Measurements from ENCODE around the gene SWT1. TPM values are rescaled to one million over a fixed set of nuclear protein-coding genes. Genes with fewer than 3 reads are reported as not detected.
"Not testable (repeated sequence)": the region's sequence is repeated elsewhere in the genome, so short reads cannot be mapped to it uniquely, and the experiment has no call there.

The SWT1 gene
- total and polyA plus RNA-seq, 3 experiments from 2014 or later, result 2.3 to 2.7 (median 2.7) TPM

DNA sequence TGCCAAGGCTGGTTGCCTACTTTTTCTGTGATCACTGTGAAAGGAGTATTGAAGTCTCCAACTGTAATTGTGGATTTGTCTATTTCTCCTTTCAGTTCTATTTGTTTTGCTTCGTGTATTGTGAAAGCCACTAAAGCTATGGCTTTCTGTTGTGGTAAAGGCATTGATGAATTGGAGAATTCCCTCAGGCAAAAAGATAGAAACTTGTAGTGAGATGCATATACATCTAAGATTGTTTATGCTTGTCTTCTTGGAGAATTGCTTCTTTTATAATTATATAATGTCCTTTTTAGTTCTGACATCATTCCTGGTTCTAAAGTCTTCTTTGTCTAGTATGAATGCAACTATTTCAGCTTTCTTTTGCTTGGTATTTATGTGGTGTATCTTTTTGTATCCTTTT is 36.8 kb downstream of the SWT1 start:
- Mint-ChIP-seq H3K27me3 (peaks cover 0 to 1% of the 10 kb centered on the region in 2 donors), H3K9me3 (peaks cover 6 to 16% (median 10%) of the 10 kb centered on the region in 5 donors), H3K4me3 (no peak overlapping the region), H3K27ac (no peak overlapping the region), H3K4me1 (no peaks in the 10 kb centered on the region), H3K36me3 (peaks cover 27 to 50% (median 37%) of the 10 kb centered on the region in 3 donors)
- ChIA-PET CTCF (no interaction called here), POLR2A (no interaction called here)
- no peak for DNase-seq
- no peak overlapping the region for H3K27ac ChIP-seq (ENCODE audit: low read depth, low read length)
- no peaks in the 10 kb centered on the region for H3K36me3 ChIP-seq (ENCODE audit: insufficient read depth, low read length)
- no peaks in the 10 kb centered on the region for H3K27me3 ChIP-seq (ENCODE audit: insufficient read depth, low read length, poor library complexity, severe bottlenecking)
- H3K4me3 ChIP-seq (ENCODE audit: low read length), result no peak overlapping the region
- no peaks in the 10 kb centered on the region for H3K9me3 ChIP-seq (ENCODE audit: low read length)
- H3K4me1 ChIP-seq (ENCODE audit: insufficient read depth, low read length), result no peaks in the 10 kb centered on the region

DNA sequence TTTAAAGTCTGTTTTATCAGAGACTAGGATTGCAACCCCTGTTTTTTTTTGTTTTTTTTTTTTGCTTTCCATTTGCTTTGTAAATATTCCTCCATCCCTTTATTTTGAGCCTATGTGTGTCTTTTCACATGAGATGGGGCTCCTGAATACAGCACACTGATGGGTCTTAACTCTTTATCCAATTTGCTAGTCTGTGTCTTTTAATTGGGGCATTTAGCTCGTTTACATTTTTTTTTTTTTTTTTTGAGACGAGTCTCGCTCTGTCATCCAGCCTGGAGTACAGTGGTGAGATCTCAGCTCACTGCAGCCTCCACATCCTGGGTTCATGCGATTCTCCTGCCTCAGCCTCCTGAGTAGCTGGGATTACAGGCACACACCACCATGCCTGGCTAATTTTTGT is 41.7 kb downstream of the SWT1 start:
- POLR2A ChIA-PET, result not testable (repeated sequence)
- peaks cover 6 to 20% (median 16%) of the 10 kb centered on the region in 5 donors for H3K9me3 Mint-ChIP-seq

DNA sequence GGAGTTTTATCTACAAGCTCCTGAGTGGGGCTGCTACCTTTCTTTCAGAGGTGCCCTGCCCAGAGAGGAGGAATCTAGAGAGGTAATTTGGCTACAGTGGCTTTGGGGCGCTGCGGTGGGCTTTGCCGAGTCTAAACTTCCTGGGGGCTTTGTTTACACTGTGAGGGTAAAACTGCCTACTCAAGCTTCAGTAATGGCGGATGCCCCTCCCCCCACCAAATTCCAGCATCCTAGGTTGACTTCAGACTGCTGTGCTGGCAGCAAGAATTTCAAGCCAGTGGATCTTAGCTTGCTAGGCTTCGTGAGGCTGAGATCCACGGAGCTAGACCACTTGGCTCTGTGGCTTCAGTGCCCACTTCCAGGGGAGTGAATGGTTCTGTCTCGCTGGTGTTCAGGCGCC is 43.9 kb downstream of the SWT1 start:
- Histone ChIP-seq H3K27ac (ENCODE audit: low read depth, low read length) (no peak overlapping the region), H3K27me3 (ENCODE audit: insufficient read depth, low read length, poor library complexity, severe bottlenecking) (no peaks in the 10 kb centered on the region), H3K9me3 (ENCODE audit: low read length) (no peaks in the 10 kb centered on the region), H3K4me3 (ENCODE audit: low read length) (no peak overlapping the region), H3K36me3 (ENCODE audit: insufficient read depth, low read length) (no peaks in the 10 kb centered on the region), H3K4me1 (ENCODE audit: insufficient read depth, low read length) (no peaks in the 10 kb centered on the region)
- H3K36me3 Mint-ChIP-seq, result peaks cover 16 to 47% (median 38%) of the 10 kb centered on the region in 3 donors
- no peaks in the 10 kb centered on the region for H3K4me1 Mint-ChIP-seq
- H3K27me3 Mint-ChIP-seq, result peaks cover 0 to 1% of the 10 kb centered on the region in 2 donors
- H3K9me3 Mint-ChIP-seq, result peaks cover 6 to 20% (median 16%) of the 10 kb centered on the region in 5 donors
- ChIA-PET POLR2A (no interaction called here), CTCF (no interaction called here)
- no peak for DNase-seq
- H3K4me3 Mint-ChIP-seq, result no peak overlapping the region
- H3K27ac Mint-ChIP-seq, result peak overlapping the region in 1 of 8 donors; percentile 47

More for the DNA sequence above, 41.7 kb downstream of the SWT1 start:
- DNase-seq; H3K27ac Mint-ChIP-seq; H3K4me1 Mint-ChIP-seq; H3K9me3 ChIP-seq (ENCODE audit: low read length); H3K27ac ChIP-seq (ENCODE audit: low read depth, low read length); H3K4me1 ChIP-seq (ENCODE audit: insufficient read depth, low read length); H3K27me3 ChIP-seq (ENCODE audit: insufficient read depth, low read length, poor library complexity, severe bottlenecking); H3K4me3 ChIP-seq (ENCODE audit: low read length); CTCF ChIA-PET; H3K4me3 Mint-ChIP-seq; H3K36me3 ChIP-seq (ENCODE audit: insufficient read depth, low read length); H3K27me3 Mint-ChIP-seq: not testable (repeated sequence)
- H3K36me3 Mint-ChIP-seq, result peaks cover 23 to 53% (median 47%) of the 10 kb centered on the region in 3 donors

DNA sequence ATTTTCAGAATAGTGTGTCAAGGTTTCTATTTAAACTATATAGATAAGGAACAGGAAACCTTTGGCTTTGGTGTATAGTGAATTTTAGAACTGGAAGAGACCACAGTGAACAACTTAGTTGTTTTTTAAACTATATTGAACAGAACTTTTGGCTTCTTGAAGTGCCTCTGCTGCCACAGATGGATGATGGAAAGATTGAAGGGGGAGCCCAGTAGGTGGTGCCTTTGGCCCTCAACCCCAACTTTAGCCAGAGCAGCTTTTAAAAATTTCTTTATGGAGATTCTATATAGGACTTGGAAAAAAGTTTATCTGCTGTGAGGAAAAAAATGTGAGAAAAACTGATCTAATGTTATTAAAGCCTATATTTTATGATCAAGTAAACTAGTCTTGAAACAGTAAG is 50.2 kb downstream of the SWT1 start:
- POLR2A ChIA-PET, result no interaction called here
- H3K9me3 Mint-ChIP-seq, result peaks cover 6 to 13% (median 8%) of the 10 kb centered on the region in 5 donors

DNA sequence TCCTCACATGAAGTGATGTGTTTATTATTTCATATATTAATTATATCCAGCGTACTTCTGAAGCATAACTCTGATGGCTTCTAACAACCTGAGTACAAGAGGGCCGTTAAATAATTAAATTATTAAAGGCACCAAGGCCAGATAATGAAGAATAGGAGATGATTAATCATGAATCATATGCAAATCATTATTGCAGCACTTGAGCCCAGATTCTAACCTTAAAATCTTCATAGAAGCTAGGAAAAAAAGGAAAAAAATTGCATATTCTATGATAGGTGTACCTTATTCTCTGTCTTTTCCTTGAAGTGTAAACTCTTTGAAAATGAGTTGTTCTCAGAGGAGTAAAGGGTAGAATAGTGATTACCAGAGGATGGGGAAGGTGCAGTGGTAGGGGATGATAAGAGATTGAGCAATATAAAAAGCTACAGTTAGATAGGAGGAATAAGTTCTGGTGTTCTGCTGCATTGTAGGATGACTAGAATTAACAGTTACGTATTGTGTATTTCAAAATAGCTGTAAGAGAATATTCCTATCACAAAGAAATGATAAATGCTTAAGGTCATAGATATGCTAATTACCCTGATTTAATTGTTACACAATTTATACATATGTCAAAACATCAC is 51.1 kb downstream of the SWT1 start:
- H3K27me3 Mint-ChIP-seq, result no peaks in the 10 kb centered on the region
- POLR2A ChIA-PET, result no interaction called here
- H3K36me3 Mint-ChIP-seq, result peaks cover 17 to 36% (median 36%) of the 10 kb centered on the region in 3 donors
- no peak overlapping the region for H3K4me3 Mint-ChIP-seq
- H3K4me1 Mint-ChIP-seq, result no peaks in the 10 kb centered on the region
- no peaks in the 10 kb centered on the region for H3K4me1 ChIP-seq (ENCODE audit: insufficient read depth, low read length)
- H3K27ac ChIP-seq (ENCODE audit: low read depth, low read length), result no peak overlapping the region
- no peak for DNase-seq
- CTCF ChIA-PET, result no interaction called here
- H3K9me3 Mint-ChIP-seq, result peaks cover 6 to 13% (median 9%) of the 10 kb centered on the region in 5 donors
- no peaks in the 10 kb centered on the region for H3K36me3 ChIP-seq (ENCODE audit: insufficient read depth, low read length)
- H3K9me3 ChIP-seq (ENCODE audit: low read length), result no peaks in the 10 kb centered on the region
- H3K27me3 ChIP-seq (ENCODE audit: insufficient read depth, low read length, poor library complexity, severe bottlenecking), result no peaks in the 10 kb centered on the region
- H3K4me3 ChIP-seq (ENCODE audit: low read length), result no peak overlapping the region
- H3K27ac Mint-ChIP-seq, result peak overlapping the region in 1 of 8 donors; percentile 12

More for the DNA sequence above, 50.2 kb downstream of the SWT1 start:
- H3K36me3 Mint-ChIP-seq, result peaks cover 15 to 38% (median 33%) of the 10 kb centered on the region in 3 donors
- H3K27me3 Mint-ChIP-seq, result no peaks in the 10 kb centered on the region
- Histone ChIP-seq H3K4me1 (ENCODE audit: insufficient read depth, low read length) (no peaks in the 10 kb centered on the region), H3K27me3 (ENCODE audit: insufficient read depth, low read length, poor library complexity, severe bottlenecking) (no peaks in the 10 kb centered on the region), H3K27ac (ENCODE audit: low read depth, low read length) (no peak overlapping the region), H3K36me3 (ENCODE audit: insufficient read depth, low read length) (no peaks in the 10 kb centered on the region), H3K9me3 (ENCODE audit: low read length) (no peaks in the 10 kb centered on the region), H3K4me3 (ENCODE audit: low read length) (no peak overlapping the region)
- H3K4me1 Mint-ChIP-seq, result no peaks in the 10 kb centered on the region
- DNase-seq, result no peak
- CTCF ChIA-PET, result no interaction called here
- no peak overlapping the region for H3K4me3 Mint-ChIP-seq
- peak overlapping the region in 1 of 8 donors; percentile 43 for H3K27ac Mint-ChIP-seq

DNA sequence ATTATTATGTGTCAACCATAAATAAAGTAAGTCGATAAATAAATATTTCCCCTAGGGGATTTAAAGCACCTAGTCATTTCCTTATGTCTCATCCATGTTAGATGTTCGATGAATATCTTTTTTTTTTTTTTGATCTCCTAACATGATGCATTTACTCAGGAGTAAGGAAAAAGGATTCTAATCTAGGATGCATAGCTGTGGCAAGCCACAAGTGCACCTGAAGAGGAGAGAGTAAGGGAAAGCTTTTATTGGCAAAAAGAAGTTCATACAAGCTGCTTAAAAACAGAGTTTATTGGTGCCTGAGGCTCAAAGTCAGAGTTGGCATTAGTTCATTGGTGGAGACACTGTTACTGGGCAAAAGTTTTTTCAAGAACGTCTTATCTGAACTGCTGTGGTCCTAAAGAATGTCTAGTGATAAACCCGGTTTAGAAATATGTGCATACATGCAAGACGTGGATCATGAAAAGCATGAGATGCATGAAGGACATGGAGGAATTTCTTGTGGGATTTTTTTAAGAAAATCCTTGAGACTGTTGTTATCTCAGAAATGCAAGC is 51.7 kb downstream of the SWT1 start:
- Mint-ChIP-seq H3K4me3 (no peak overlapping the region), H3K4me1 (no peaks in the 10 kb centered on the region), H3K36me3 (peaks cover 17 to 36% (median 36%) of the 10 kb centered on the region in 3 donors), H3K27me3 (no peaks in the 10 kb centered on the region), H3K27ac (no peak overlapping the region), H3K9me3 (peaks cover 6 to 13% (median 9%) of the 10 kb centered on the region in 5 donors)
- CTCF ChIA-PET, result no interaction called here
- no peaks in the 10 kb centered on the region for H3K4me1 ChIP-seq (ENCODE audit: insufficient read depth, low read length)
- H3K4me3 ChIP-seq (ENCODE audit: low read length), result no peak overlapping the region
- no peak overlapping the region for H3K27ac ChIP-seq (ENCODE audit: low read depth, low read length)
- H3K36me3 ChIP-seq (ENCODE audit: insufficient read depth, low read length), result no peaks in the 10 kb centered on the region
- no peaks in the 10 kb centered on the region for H3K27me3 ChIP-seq (ENCODE audit: insufficient read depth, low read length, poor library complexity, severe bottlenecking)
- no peak for DNase-seq
- POLR2A ChIA-PET, result no interaction called here
- no peaks in the 10 kb centered on the region for H3K9me3 ChIP-seq (ENCODE audit: low read length)

DNA sequence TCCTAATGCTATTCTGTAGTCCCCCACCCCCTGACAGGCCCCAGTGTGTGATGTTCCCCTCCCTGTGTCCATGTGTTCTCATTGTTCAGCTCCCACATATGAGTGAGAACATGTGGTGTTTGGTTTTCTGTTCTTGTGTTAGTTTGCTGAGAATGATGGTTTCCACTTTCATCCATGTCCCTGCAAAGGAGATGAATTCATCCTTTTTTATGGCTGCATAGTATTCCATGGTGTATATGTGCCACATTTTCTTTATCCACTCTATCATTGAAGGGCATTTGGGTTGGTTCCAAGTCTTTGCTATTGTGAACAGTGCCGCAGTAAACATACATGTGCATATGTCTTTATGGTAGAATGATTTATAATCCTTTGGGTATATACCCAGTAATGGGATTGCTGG is 52.4 kb downstream of the SWT1 start:
- H3K4me3 ChIP-seq (ENCODE audit: low read length); H3K27me3 ChIP-seq (ENCODE audit: insufficient read depth, low read length, poor library complexity, severe bottlenecking); H3K9me3 ChIP-seq (ENCODE audit: low read length); H3K4me1 Mint-ChIP-seq; DNase-seq; CTCF ChIA-PET; H3K4me3 Mint-ChIP-seq; H3K27ac Mint-ChIP-seq; H3K4me1 ChIP-seq (ENCODE audit: insufficient read depth, low read length); POLR2A ChIA-PET; H3K27ac ChIP-seq (ENCODE audit: low read depth, low read length); H3K27me3 Mint-ChIP-seq; H3K36me3 ChIP-seq (ENCODE audit: insufficient read depth, low read length): not testable (repeated sequence)
- Mint-ChIP-seq H3K36me3 (peaks cover 21 to 40% (median 35%) of the 10 kb centered on the region in 3 donors), H3K9me3 (peaks cover 6 to 13% (median 10%) of the 10 kb centered on the region in 5 donors)

DNA sequence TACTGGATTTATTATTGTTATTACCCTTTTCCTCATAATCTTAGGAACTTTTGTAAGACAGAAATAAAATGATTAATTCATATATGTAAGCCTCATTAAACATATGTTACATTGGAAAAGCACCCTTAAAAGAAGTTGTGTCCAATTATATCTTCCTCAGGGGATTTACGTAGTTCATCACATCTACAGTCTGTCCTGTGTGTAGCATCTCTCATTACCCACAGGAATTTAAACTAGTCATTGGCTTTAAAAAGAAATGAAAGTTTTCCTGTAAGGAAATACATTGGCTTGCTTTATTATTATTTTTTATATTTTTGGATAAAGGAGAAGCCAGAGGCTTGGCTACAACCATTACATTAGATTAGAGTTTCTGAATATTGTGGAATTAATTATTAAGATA is 56.1 kb downstream of the SWT1 start:
- DNase-seq, result no peak
- Histone ChIP-seq H3K9me3 (ENCODE audit: low read length) (no peaks in the 10 kb centered on the region), H3K4me1 (ENCODE audit: insufficient read depth, low read length) (no peaks in the 10 kb centered on the region), H3K36me3 (ENCODE audit: insufficient read depth, low read length) (no peaks in the 10 kb centered on the region), H3K27me3 (ENCODE audit: insufficient read depth, low read length, poor library complexity, severe bottlenecking) (no peaks in the 10 kb centered on the region), H3K4me3 (ENCODE audit: low read length) (no peak overlapping the region), H3K27ac (ENCODE audit: low read depth, low read length) (no peak overlapping the region)
- ChIA-PET POLR2A (no interaction called here), CTCF (no interaction called here)
- no peaks in the 10 kb centered on the region for H3K27me3 Mint-ChIP-seq
- no peak overlapping the region for H3K4me3 Mint-ChIP-seq
- no peaks in the 10 kb centered on the region for H3K4me1 Mint-ChIP-seq
- H3K27ac Mint-ChIP-seq, result no peak overlapping the region
- H3K36me3 Mint-ChIP-seq, result peaks cover 22 to 34% (median 30%) of the 10 kb centered on the region in 3 donors
- peaks cover 6 to 13% (median 10%) of the 10 kb centered on the region in 5 donors for H3K9me3 Mint-ChIP-seq

All from CD8-positive, alpha-beta memory T cell (primary cell).